ENCODE measurements around the gene MAP4K4.

DNA sequence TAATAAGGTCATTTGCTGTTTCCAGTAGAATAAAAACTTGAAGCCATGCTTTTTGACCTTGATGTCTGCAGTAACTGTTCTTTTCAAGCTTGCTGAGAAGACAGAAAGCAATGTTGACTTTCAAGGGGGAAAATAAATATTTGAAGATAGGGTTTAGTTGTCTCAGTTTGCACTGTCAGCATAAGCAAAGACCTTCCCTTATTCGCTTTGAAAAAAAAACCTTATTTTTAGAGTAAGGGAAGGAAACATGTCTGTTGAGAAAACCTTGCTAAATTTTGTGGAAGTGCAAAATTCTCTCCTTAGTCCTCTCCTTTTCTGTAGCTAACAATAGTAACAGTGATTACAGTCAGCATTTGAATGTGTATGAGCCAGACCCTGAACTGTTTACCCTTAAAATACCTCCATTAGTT is 43.1 kb downstream of the MAP4K4 start:
- TF ChIP-seq, protein P1, sequence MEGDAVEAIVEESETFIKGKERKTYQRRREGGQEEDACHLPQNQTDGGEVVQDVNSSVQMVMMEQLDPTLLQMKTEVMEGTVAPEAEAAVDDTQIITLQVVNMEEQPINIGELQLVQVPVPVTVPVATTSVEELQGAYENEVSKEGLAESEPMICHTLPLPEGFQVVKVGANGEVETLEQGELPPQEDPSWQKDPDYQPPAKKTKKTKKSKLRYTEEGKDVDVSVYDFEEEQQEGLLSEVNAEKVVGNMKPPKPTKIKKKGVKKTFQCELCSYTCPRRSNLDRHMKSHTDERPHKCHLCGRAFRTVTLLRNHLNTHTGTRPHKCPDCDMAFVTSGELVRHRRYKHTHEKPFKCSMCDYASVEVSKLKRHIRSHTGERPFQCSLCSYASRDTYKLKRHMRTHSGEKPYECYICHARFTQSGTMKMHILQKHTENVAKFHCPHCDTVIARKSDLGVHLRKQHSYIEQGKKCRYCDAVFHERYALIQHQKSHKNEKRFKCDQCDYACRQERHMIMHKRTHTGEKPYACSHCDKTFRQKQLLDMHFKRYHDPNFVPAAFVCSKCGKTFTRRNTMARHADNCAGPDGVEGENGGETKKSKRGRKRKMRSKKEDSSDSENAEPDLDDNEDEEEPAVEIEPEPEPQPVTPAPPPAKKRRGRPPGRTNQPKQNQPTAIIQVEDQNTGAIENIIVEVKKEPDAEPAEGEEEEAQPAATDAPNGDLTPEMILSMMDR (IDR thresholded peaks at IDR 0.05; ENCODE audit: insufficient read depth, low read length, poor library complexity, severe bottlenecking): no peak
- TF ChIP-seq EZH2phosphoT487 (conservative IDR thresholded peaks at IDR 0.05; ENCODE audit: low read length): no peak
